GM21737 (cell line): Measurements from ENCODE around the gene SUPT4H1.

Experiments
- ATAC-seq: cut with Tn5 transposase; IDR thresholded peaks from one replicate; pipeline ENCODE4 v1.9.1; 2021; ENCODE audit warnings: mild to moderate bottlenecking, moderate library complexity; ENCODE audit not compliant: unreplicated experiment

SUPT4H1 gene

GRCh38 chr17:58321571-58322525, 30.2 kb downstream of the SUPT4H1 start:
- no peak for ATAC-seq

- ATAC-seq: no peak
Measured at GRCh38 chr17:58320570-58321323, 31.3 kb downstream of the SUPT4H1 start.

- no peak for ATAC-seq
Measured at GRCh38 chr17:58320163-58320558, 31.8 kb downstream of the SUPT4H1 start.

- ATAC-seq: no peak
Measured at GRCh38 chr17:58319173-58320162, 32.5 kb downstream of the SUPT4H1 start.

GRCh38 chr17:58318627-58319172, 33.3 kb downstream of the SUPT4H1 start:
- ATAC-seq: no peak

- no peak for ATAC-seq
Measured at GRCh38 chr17:58318065-58318481, 33.9 kb downstream of the SUPT4H1 start.

GRCh38 chr17:58317421-58318064, 34.5 kb downstream of the SUPT4H1 start:
- peak; percentile 51 for ATAC-seq

GRCh38 chr17:58316260-58316960, 35.6 kb downstream of the SUPT4H1 start:
- no peak for ATAC-seq

- ATAC-seq: no peak
Measured at GRCh38 chr17:58315750-58316149, 36.3 kb downstream of the SUPT4H1 start.

GRCh38 chr17:58315281-58315711, 36.7 kb downstream of the SUPT4H1 start:
- ATAC-seq: no peak

- ATAC-seq: no peak
Measured at GRCh38 chr17:58314706-58315015, 37.3 kb downstream of the SUPT4H1 start.

- no peak for ATAC-seq
Measured at GRCh38 chr17:58313815-58314705, 37.9 kb downstream of the SUPT4H1 start.

- ATAC-seq: no peak
Measured at GRCh38 chr17:58312829-58313228, 39.2 kb downstream of the SUPT4H1 start.

GRCh38 chr17:58312021-58312630, 39.9 kb downstream of the SUPT4H1 start:
- no peak for ATAC-seq

GRCh38 chr17:58311429-58311894, 40.5 kb downstream of the SUPT4H1 start:
- ATAC-seq: no peak

- ATAC-seq: no peak
Measured at GRCh38 chr17:58310511-58311428, 41.2 kb downstream of the SUPT4H1 start.

GRCh38 chr17:58309918-58310259, 42.1 kb downstream of the SUPT4H1 start:
- ATAC-seq: no peak
